GM12865 (cell line): ENCODE data around the gene WNT11.
"Not testable (repeated sequence)": the region's sequence is repeated elsewhere in the genome, so short reads cannot be mapped to it uniquely, and the experiment has no call there.

ENCODE experiments used
- DNase-seq: peaks from one replicate; pipeline ENCODE4 v3.0.0; 2010; ENCODE audit warnings: low read depth
- H3K4me3 ChIP-seq: 2 replicates; pipeline ENCODE4 v1.5.1; 2011; ENCODE audit warnings: mild to moderate bottlenecking, low read depth, low read length, control low read depth
- TF ChIP-seq, protein P1 (sequence below): IDR thresholded peaks from 2 replicates; pipeline ENCODE4 v1.5.1; 2011; ENCODE audit warnings: low read length, control low read depth, low read depth, inconsistent platforms; ENCODE audit not compliant: insufficient read depth; ENCODE audit errors: missing control alignments

The WNT11 gene

DNA sequence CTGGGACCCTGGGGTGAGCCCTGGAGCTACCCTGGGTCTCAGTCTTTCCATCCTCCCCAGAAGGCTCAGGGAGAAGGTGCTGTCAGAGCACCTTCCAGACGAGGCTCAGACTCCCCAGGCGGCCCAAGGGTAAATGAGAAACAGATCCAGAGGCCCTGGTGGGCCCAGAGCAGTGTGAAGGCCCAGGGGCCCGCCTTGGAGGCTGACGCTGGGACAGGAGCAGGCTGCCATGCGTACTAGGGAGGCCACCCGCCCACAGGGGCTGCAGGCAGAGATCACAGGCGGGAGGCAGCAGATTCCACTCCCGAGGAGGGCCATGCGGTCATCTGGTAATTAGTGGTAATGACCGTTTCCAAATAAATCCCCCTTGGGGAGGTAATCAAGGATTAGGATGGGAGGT lies 5.2 kb downstream of the WNT11 start:
- DNase-seq = no peak
- no peak overlapping the region for H3K4me3 ChIP-seq
- TF ChIP-seq, protein P1, sequence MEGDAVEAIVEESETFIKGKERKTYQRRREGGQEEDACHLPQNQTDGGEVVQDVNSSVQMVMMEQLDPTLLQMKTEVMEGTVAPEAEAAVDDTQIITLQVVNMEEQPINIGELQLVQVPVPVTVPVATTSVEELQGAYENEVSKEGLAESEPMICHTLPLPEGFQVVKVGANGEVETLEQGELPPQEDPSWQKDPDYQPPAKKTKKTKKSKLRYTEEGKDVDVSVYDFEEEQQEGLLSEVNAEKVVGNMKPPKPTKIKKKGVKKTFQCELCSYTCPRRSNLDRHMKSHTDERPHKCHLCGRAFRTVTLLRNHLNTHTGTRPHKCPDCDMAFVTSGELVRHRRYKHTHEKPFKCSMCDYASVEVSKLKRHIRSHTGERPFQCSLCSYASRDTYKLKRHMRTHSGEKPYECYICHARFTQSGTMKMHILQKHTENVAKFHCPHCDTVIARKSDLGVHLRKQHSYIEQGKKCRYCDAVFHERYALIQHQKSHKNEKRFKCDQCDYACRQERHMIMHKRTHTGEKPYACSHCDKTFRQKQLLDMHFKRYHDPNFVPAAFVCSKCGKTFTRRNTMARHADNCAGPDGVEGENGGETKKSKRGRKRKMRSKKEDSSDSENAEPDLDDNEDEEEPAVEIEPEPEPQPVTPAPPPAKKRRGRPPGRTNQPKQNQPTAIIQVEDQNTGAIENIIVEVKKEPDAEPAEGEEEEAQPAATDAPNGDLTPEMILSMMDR = no peak

DNA sequence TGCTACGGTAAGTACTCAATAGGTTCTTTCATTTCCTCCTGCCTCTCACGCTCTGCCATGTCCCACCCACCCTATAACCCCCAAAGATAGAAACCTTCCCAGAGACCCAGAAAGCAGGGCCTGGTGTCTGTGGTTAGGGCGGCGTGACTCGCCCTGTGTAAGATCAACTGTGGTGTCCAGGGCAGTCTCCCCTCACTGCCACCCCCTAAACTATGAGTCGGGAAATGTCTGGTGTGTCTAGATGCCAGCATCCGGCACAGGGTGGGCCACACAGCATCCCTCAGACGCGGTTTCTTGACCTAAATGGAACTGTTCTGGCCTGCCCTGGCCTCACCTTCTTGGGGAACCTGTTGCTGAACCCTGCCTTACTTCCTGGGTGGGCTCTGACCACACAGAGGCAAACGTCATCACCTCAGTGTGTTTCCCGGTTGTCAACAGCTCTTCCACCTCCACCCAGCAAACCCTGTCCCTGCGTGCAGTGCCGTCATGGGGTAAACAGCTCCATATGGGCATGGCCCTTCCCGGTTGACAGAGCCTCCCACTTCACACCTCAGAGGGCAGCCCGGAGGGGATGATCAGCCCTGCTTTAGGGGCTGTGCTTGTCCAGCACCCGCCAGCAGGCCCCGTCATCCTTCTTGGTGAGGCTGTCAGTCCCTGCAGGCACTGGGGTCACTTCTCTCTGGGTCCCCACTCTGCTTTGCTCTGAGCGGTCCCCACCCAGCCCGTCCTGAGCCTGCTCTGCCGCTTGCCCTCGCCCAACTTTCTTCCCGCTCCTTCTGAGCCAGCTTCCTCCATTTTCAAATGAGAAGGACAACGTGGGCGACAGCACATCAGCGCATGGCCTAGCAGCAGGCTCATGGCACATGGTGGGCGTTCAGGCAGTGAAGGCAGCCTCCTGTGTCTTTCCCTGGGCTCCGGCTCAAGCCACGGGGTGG lies 6.0 kb downstream of the WNT11 start:
- H3K4me3 ChIP-seq = no peak overlapping the region
- TF ChIP-seq, protein P1 = no peak
- DNase-seq = no peak

DNA sequence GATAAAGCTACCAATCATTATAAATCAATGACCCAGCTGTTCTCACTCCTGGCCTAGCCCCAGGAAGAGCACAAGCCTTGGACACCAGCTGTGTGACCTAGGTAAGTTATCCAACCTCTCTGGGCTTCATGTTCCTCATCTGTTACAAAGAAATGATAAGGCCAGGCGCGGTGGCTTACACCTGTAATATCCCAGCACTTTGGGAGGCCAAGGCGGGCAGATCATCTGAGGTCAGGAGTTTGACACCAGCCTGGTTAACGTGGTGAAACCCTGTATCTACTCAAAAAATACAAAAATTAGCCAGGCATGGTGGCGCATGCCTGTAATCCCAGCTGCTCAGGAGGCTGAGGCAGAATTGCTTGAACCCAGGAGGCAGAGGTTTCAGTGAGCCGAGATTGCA lies 7.6 kb downstream of the WNT11 start:
- H3K4me3 ChIP-seq, DNase-seq: not testable (repeated sequence)

DNA sequence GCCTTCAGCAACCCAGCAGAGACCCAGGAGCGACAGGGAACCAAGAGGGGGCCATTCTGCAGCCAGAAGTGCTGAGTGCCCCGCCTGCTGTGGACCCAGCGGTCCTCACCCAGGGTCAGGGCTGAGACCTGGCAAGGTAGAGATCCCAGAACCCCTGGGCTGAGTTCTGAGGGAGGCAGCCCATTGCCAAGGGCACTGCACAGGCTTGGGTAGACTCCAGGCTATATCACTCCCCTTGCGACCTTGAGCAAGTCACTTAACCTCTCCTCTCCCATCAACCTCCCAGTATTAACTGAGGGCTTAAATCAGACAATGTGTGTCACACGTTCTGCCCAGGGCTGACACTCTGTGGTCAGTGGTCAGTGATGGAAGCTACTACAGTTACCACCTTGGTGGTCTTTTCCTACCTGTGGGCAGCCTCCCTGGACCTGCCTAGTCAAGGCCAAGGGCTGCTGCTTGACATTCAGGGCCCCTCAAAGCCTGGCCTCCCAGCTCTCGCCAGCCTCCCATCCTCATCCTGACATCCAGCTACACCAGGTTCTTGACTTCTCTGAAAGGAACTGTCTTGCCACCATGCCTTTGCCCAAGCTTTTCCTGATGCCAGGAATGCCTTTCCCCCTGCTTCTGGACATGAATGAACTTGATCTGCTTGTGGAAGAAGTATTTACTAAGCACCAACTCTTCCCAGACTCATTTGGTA lies 8.2 kb downstream of the WNT11 start:
- DNase-seq = no peak
- no peak overlapping the region for H3K4me3 ChIP-seq
- TF ChIP-seq, protein P1 = no peak

DNA sequence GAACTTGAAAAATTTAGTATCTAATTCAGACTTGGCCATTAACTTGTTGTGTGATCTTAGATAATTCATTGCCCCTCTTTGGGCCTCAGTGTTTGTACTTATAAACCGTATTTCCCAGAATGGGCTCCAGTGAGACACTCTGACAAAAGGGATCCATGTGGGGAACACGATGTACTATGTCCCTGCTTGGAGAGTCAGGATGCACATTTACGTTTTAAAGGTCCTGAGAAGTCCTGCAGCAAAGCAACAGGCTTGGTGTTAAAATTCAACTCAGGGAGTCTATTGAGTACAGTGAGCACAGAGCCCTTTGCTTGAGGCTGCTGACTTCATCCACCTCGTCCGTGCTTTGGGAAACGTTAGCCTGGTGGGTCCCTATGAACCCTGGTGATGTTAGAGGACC lies 9.0 kb downstream of the WNT11 start:
- no peak for DNase-seq
- TF ChIP-seq, protein P1 = no peak
- no peak overlapping the region for H3K4me3 ChIP-seq

DNA sequence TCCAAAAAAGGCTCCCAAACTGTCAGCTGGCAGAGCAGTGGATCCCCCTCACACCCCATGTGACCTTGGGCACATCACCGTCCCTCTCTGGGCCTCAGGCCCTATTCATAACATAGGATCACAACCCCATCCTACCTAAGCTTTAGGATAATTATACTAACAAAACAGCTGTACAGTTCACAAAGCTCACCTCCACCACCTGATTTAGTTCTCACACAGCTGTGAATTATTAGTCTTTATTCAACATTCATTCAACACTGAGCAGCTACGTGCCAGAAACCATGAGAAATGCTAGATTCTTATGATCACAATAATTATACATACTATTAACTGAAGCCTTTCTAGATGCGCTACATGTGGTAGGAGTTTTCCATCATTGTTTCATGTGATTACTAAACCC lies 9.5 kb downstream of the WNT11 start:
- TF ChIP-seq, protein P1 = no peak
- no peak overlapping the region for H3K4me3 ChIP-seq
- DNase-seq = no peak

DNA sequence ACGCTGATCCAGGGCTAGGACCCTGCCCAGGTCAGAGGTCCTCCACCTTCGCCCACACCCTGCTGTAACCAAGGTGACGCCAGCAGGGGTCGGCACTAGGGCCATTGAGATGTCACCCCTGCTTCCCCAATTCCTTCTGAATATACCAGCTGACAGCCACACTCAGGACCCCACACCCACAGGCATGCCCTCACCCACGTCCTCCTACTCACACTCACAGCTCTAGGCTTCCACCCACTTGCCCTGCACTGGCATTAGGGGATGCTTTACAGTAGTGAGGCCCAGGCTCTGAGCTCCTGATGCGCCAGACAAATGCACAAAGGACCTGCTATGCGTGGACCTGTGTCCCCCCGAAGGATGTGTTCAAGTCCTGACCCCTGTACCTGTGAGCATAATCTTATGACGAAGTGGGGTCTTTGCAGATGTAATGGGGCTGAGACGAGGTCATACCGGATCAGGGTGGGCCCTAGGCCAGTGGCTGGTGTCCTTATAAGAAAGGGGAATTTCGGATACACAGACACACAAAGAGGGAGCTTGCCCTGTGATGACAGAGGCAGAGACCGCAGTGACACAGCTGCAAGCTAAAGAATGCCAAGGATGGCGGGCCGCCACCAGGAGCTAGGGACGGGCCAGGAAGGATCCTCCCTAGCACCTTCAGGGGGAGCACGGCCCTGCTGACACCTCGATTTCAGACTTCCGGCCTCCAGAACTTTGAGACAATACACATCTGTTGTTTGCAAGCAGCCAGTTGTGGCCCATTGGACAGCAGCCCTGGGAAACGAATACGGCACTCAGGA lies 11.2 kb downstream of the WNT11 start:
- no peak overlapping the region for H3K4me3 ChIP-seq
- DNase-seq = no peak
- TF ChIP-seq, protein P1 = no peak
